HG03135 (cell line): ENCODE results near the gene TPBGL.

Experiments
- ATAC-seq: cut with Tn5 transposase; IDR thresholded peaks from one replicate; pipeline ENCODE4 v1.9.1; 2021; ENCODE audit warnings: mild to moderate bottlenecking, moderate library complexity; ENCODE audit not compliant: unreplicated experiment

TPBGL gene, protein sequence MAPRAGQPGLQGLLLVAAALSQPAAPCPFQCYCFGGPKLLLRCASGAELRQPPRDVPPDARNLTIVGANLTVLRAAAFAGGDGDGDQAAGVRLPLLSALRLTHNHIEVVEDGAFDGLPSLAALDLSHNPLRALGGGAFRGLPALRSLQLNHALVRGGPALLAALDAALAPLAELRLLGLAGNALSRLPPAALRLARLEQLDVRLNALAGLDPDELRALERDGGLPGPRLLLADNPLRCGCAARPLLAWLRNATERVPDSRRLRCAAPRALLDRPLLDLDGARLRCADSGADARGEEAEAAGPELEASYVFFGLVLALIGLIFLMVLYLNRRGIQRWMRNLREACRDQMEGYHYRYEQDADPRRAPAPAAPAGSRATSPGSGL

DNA sequence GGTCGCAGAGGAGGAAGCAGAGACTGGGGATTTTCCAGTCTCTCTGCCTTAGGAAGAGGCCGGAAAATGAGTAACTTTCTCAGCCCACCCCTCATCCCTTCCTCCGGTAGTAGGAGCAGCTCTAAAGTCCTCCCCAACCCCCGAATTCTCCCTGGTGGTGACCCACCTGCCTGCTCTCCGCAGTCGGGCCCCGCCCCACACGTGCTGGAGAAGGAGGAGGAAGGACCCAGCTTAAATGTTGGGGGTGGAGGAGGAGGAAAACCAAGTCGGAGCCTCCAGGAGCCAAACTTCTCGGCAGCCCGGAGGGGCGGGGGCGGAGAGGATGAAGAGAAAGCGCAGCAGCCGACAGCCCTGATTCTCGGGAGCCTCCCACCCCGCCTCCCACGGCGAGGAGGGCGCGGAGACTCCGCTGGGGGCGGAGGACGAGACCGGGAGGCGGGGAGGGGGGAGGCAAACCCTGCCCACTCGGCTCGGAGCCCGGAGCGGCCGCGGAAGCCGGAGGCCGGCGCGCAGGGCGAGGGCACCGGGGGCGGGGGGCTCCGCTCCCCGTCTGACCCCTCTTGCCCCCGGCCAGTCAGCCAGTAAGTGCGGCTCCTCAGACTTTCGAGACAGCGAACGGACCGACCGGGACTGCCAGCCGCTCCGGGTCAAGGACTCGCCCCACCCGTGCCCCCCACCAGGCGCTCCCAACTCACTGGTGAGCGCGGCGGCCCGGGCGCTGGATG, at the start of gene TPBGL:
TPBGL (plus strand) TSS at position 464 of the 725 bp plus-strand sequence. CDS start 276 bp downstream, outside the sequence.
- no peak for ATAC-seq

DNA sequence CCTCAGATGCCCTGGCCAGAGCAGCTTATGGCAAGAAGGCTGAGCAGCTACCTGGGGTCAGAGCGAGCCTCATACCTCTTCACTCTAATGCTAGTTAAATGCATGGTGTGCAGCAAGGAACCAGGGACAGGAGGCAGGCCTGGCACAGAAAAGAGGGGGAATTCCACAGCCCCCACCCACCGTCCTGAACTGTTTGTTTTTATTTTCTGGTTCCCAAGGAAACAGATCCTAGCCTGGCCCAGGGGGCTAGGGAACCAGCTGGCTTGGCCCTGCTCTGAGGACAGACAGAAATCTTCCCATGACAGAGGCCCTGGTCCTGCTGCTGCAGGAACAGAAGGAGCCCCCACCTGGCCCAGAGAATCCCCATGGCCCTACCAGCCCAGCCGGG, 49.2 kb upstream of the TPBGL start:
- no peak for ATAC-seq

DNA sequence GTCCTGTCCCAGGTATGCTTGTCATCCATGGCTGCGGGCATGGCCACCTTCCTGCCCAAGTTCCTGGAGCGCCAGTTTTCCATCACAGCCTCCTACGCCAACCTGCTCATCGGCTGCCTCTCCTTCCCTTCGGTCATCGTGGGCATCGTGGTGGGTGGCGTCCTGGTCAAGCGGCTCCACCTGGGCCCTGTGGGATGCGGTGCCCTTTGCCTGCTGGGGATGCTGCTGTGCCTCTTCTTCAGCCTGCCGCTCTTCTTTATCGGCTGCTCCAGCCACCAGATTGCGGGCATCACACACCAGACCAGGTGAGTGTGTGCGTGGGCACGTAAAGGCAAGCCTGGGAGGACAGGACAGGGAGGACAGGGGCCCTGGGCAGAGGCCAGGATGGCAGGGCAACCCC, 47.3 kb upstream of the TPBGL start:
- ATAC-seq, result no peak

DNA sequence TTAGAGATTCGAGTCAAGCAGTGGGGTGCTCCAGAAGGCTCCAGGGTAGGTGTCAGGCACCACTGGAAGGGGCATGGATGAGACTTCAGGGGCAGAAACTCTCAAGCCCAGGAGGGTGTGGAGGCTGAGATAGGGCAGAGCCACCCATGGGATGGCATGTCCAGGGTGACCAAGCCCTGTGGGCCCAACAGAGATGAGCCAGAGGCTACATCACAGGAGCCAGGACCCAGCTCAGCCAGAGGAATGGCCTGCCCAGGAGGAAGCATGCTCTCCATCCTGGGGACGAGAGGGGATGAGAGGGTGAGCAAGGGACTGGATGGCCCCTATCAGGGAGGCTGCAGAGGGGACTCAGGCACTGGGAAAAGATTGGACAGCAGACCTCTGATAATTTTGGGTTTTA, 46.9 kb upstream of the TPBGL start:
- no peak for ATAC-seq

DNA sequence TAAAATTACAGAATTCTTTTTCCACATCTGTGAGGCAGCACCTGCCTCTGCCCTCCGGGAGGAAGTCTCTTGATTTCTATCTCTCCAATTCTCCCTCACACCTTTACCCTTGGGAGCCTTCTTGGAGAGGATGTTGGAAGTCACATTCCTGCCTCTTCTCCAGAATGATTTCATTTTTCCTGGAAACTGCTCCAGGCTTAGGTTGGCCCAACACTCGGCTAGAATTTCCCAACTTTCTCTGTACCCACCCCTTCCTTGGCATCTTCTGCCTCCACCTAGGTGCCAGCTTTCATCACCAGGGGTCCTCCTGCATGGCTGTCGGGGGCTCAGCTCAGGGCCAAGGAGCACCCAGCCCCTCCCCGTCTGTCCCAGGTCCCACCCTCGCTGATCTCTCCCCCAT, 46.4 kb upstream of the TPBGL start:
- no peak for ATAC-seq

DNA sequence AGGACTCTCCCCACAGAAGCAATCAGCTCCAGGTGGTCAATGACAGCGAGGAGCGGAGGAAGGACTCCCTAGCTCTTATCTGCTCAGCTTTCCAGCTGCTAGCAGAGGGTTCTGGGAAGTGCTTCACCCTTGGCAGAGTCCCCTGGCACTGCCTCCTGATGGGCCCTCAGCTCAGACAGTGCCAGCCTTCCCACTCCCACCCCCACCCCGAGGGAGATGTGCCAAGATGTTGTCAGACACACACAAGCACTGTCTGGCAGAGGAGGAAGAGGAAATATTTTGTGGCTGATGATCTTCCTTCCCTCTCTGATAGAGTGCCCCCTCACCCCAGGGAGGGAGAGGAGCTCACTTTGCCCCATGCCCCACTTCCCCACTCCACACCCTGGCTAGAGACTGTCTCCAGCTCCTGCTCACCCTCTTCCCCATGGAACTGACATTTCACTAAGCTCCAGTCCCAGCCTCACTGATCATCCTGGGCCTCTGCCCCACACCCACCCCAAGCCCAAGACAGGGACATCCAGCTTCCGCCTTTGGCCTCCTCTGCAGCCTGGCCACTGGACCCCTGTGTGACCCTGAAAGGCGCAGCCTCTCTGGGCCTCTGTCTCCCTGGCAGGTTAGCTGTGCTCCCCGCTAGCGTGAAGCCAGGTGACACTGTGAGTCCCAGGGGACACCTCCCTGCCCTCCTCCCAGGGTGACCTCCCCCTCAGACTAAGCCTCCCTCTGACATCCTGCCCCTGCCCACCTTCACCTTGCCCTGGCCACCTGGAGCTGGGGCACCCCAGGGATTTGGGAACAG, 45.2 kb upstream of the TPBGL start:
- ATAC-seq, result no peak

DNA sequence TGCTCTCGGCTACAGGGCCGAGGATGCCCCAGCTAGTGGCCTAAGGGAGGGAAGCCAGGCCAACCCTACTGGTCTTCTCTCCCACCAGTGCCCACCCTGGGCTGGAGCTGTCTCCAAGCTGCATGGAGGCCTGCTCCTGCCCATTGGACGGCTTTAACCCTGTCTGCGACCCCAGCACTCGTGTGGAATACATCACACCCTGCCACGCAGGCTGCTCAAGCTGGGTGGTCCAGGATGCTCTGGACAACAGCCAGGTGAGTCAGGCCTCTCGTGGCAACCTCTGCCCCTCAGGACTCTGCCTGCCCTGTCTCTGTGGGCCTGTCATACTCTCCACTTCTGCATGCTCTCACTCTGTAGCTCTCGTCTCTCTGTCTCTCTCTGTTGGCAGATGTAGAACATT, 44.1 kb upstream of the TPBGL start:
- no peak for ATAC-seq

DNA sequence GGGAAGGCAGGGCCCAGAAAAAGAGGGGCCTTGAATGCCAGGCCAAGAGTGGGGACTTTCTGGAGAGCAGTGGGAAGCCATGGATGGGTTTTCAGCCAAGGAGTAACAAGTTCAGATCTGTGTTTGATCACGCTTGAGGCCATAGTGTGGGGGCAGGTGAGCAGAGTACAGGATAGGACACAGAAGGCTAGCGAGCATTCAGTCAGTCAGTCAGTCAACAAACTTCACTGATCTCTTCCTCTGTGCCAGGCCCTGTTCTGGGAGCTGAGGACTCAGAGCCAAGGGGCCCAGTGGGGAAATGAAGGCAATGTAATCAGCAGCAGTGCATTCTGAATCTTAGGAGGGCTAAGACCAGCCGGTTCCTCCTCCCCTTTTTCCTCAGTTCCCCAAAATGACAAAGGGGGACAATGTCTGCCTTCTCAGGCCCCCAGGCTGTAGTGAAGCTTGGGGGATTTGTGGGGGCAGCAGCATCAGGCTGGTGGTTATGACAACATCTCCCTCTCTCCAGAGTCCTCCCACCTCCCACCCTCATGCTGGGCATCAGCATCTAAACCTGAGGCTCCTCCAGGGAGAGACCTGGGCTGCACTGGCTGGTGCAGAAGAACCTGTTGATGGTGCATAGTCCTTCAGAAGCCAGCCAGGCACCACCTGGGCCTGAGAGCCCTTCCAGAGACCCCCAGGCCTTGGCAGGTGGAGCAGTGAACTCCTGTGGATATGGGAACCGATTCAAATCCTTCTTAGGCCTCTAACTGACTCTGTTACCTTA, 42.9 kb upstream of the TPBGL start:
- no peak for ATAC-seq

DNA sequence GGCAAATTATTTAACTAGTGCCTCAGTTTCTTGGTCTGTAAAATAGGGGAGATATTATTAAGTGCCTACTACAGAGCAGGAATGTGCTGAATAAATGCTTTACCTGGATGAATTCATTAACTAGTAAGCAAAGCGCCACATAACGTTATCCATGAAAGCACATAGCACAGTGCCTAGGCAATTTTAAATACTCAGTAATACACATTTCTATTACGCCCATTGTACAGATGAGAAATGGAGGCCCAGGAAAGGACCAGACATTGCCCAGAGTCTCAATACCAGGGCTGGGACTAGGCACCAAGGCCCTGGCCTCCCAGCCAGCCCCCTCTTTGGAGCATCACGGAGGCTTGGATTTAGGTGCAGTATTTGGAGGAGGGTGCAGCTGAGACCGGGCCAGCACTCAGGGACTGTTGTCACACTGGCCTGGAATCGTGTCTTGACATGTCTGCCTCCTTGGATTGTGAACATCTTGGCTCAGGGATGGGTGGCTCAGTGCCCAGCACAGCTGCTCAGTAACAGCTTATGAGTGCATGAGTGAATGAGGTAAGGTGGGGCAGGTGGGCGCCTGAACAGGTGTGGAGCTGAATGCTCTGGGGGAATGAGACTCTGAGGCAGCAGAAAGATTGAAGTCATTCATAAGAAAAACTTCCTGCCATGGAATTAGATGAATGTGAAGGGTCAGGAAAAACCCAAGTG, 42.1 kb upstream of the TPBGL start:
- no peak for ATAC-seq

DNA sequence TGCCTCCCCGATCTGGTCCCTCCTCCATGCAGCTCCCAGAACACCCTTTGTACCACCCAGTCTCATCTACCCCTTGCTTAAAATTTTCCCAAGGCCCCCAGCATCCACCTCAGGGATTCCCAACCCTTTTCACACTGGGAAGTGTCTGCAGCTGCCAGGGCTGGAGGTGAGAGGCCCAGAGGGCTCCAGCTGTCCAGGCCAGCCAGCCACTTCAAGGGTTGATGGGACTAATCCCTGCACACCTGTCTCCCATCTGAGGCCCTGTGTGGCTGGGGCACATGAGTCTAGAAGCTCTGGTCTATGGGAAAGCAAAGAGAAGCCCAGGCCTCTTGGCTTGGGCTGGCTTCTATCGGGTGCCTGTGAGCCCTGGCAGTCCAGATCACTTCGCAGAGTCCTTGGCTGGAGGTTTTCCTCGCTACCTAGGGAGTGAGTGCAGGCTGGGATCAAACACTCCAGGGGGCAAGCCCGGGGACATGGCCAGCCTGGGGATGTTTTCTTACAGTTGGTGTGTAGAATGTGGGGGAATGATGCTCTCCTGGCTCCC, 41.1 kb upstream of the TPBGL start:
- no peak for ATAC-seq

DNA sequence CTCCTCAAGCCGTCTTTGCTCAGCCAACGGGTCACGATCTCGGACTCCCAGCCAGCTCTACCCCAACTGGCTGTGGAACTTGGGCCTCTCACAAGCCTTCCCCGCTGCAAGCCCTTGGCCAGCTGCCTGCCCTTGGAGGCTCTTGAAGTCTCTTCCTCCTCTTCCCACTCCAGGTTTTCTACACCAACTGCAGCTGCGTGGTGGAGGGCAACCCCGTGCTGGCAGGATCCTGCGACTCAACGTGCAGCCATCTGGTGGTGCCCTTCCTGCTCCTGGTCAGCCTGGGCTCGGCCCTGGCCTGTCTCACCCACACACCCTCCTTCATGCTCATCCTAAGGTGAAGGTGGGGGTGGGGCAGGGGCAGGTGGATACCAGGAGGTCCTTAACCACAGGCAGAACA, 40.5 kb upstream of the TPBGL start:
- no peak for ATAC-seq

DNA sequence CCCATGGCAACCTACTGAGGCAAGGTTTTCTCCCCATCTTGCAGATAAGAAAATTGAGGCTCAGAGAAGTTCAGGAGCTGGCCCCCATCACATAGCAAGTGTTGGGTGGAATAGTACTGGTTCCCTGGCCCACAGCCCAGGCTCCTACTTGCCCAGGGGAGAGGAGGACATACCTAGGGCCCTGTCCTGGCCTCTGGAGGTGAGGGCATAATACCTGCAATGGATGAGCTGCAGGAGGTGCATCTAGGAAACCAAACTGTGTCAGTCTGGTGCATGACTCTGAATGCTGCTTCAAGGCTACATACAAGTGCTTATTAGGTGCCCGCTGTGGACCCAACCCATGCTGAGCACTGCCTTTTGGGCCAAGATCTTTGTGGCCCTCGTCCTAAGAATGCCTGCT, 40.0 kb upstream of the TPBGL start:
- no peak for ATAC-seq

DNA sequence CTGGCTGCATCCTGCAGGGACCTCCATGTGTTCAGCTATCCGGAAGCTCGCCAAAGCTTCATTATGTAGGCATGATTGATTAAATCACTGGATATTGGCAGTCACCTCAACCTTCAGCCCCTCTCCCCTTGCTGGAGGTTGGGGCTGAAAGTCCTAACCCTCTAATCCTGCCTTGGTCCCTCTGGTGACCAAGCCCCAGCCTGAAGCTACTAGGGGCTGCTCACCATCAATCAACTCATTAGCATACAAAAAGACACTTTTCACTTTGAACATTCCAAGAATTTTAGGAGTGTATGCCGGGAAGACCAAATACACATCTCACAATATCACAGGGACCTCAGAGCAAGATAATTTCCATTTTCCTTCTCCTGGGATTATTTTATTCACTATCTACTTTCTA, 38.8 kb upstream of the TPBGL start:
- no peak for ATAC-seq

DNA sequence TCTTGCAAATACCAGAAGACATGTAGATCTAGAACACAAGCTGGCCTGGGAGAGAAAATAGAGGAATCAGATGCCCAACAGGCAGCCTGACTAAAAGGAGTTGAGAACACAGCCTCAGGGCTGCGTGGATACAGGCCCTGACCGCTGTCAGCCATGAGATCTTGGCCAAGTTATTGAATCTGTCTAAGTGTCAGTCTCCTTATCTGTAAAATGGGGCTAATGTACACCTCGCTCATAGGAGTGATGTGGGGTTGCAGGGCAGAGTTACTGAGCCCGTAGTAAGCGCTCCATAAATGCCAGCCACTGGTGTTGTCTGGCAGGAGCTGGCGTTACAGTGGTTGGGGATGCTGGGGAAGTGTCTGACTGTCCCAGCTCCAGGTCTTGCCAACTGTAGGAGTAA, 38.4 kb upstream of the TPBGL start:
- ATAC-seq, result no peak

DNA sequence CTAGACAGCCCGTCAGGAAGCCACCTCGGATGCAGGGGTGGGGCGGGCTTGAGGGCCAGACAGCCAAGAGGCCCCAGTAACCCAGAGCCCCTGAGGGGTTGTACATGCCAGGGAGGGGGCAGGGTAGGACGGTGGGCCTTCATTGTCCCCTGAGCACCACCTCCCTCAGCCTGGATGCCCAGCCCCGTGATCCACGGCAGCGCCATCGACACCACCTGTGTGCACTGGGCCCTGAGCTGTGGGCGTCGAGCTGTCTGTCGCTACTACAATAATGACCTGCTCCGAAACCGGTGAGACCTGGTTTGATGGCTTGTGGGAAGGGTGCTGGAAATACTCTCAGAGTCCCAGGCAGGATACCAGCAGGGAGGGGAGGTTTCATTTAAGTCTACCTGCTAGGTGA, 37.4 kb upstream of the TPBGL start:
- no peak for ATAC-seq

DNA sequence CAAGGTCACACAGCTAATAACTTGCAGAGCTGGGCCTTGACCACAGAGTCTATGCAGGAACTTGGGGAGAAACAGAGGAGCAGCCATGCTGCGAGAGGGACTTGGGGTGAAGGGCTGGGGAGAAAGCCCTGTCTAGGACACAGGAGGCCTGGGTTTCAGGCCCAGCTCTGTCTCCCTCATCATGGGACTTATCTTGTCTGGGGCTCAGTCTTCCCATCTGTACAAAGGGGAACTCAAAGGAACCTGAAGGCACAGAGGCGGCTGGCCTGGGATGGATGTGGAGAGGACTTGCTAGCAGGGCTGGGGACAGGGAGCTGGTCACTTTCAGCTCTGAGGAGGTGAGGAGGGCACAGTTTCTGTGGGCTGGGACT, 36.9 kb upstream of the TPBGL start:
- ATAC-seq, result no peak

DNA sequence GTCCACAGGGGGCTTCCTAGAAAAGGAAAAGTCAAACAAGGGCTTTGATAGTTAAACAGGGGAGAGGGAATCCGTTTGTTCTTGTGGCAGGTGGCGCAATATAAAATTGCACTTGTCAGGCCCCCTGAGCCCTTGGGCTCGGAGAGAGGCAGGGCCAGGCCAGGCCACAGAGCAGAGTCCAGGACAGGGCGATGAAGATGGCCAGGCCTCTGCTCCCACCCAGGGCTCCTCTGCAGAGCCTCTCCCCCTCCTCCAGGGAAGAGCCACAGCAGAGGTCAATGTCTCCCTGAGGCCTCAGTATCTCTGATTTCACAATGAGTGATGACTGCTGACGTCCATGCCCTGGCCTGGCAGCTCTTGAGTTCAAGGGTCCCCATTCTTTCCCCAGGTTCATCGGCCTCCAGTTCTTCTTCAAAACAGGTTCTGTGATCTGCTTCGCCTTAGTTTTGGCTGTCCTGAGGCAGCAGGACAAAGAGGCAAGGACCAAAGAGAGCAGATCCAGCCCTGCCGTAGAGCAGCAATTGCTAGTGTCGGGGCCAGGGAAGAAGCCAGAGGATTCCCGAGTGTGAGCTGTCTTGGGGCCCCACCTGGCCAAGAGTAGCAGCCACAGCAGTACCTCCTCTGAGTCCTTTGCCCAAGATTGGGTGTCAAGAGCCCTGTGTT, 36.4 kb upstream of the TPBGL start:
- no peak for ATAC-seq

DNA sequence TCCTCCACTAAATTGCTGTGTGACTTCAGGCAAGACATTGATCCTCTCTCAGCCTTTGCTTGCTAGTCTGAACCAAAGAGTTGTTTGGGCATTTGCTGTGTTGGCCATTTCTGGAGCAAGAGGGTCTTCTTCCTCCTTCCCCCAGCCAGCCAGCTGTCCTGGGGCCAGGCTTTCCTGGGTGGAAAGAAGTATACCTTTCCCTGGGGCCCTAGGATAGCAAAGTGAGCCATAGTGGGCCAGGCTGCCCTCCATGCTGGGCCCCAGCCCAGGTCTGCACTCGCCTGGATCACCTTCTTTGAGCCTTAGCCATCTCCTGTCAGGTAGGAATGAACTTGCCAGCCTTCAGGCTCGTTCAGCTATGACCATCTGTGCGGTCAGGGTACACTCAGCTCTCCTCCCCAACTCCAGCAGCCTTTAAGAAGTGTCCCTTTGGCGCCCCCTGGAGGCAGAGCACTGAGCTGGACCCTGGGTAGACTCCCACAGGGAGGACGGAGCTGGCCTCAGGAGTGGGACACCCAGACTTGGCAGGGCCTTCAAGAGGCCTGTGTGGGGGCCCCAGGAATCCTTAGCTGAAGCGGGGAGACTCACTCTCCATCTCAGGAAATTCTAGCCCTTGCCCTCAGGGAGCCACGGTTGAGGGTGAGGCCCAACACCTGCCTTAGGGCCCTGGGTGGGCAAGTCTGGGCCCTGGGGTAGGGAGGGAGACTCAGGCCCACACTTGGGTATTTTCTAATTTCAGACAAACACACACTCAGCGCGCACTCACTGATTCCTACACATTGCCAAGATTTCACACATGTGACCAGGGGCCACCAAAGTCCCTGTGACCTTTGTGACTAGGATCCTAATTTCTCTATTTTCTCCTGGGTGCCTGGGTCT, 35.6 kb upstream of the TPBGL start:
- ATAC-seq, result peak; percentile 79

DNA sequence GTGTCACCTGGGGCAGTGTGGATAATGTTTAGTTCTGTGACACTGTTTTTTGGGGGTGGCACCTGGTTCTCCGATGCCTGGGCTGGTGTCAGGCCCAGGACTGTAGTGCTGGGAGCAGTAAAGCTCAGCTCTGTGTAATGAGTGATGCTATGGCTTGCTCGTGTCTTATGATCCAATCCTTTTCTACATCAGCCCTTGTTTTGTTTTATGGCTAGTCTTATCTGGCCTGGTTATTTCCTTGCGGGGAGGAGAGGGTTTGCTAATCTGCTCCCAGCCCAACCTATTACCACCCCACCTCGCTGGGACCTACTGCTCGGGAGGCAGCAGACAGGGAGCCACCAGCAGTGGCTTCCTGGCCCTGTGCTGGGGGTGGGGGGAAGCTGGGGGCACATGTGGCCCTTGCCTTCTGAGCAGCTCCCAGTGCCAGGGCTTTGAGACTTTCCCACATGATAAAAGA, 35.0 kb upstream of the TPBGL start:
- ATAC-seq, result no peak
